Mesendoderm (in vitro differentiated cells): ENCODE measurements around the gene SOST.

ENCODE experiments used
- DNase-seq: peaks from one replicate; pipeline ENCODE4 v3.0.0; 2013
- H2AK5ac ChIP-seq: 2 replicates; pipeline ENCODE4 v1.6.1; 2013; ENCODE audit warnings: low read length, inconsistent platforms
- H2BK120ac ChIP-seq: 2 replicates; pipeline ENCODE4 v1.6.1; 2013; ENCODE audit warnings: low read depth, mild to moderate bottlenecking, low read length, moderate library complexity, mixed read lengths
- H2BK15ac ChIP-seq: replicated peaks from 2 replicates; pipeline ENCODE4 v1.6.1; 2013; ENCODE audit warnings: low read depth, mild to moderate bottlenecking, moderate library complexity
- H2BK5ac ChIP-seq: 2 replicates; pipeline ENCODE4 v1.6.1; 2013; ENCODE audit warnings: low read length, inconsistent platforms
- H3K18ac ChIP-seq: 2 replicates; pipeline ENCODE4 v1.6.1; 2013; ENCODE audit warnings: mild to moderate bottlenecking, low read length, mixed read lengths
- H3K23ac ChIP-seq: one replicate; pipeline ENCODE4 v1.6.1; 2013; ENCODE audit warnings: low read length
- H3K27ac ChIP-seq: 2 replicates; pipeline ENCODE4 v1.5.1; 2013; ENCODE audit warnings: low read depth, mild to moderate bottlenecking, inconsistent platforms, low read length, moderate library complexity
- H3K27me3 ChIP-seq: 2 replicates; pipeline ENCODE4 v1.6.1; 2013; ENCODE audit warnings: low read length, control low read depth, mild to moderate bottlenecking, inconsistent platforms; ENCODE audit not compliant: insufficient read depth, poor library complexity
- H3K36me3 ChIP-seq: 2 replicates; pipeline ENCODE4 v1.6.1; 2013; ENCODE audit warnings: low read length, inconsistent platforms; ENCODE audit not compliant: control insufficient read depth, insufficient read depth
- H3K4ac ChIP-seq: one replicate; pipeline ENCODE4 v1.6.1; 2013; ENCODE audit warnings: low read depth, mild to moderate bottlenecking, low read length, moderate library complexity
- H3K4me1 ChIP-seq: 2 replicates; pipeline ENCODE4 v1.6.1; 2013; ENCODE audit warnings: low read depth, low read length, inconsistent platforms; ENCODE audit not compliant: control insufficient read depth
- H3K4me2 ChIP-seq: 2 replicates; pipeline ENCODE4 v1.6.1; 2013; ENCODE audit warnings: low read length
- H3K4me3 ChIP-seq: 2 replicates; pipeline ENCODE4 v1.5.1; 2013; ENCODE audit warnings: mild to moderate bottlenecking, low read length
- H3K56ac ChIP-seq: one replicate; pipeline ENCODE4 v1.6.1; 2013; ENCODE audit warnings: low read length
- H3K79me1 ChIP-seq: 2 replicates; pipeline ENCODE4 v1.6.1; 2013; ENCODE audit warnings: low read length, inconsistent platforms
- H3K79me2 ChIP-seq: 2 replicates; pipeline ENCODE4 v1.6.1; 2013; ENCODE audit warnings: mild to moderate bottlenecking, low read length; ENCODE audit not compliant: control insufficient read depth, insufficient read depth
- H3K9ac ChIP-seq: 2 replicates; pipeline ENCODE4 v1.6.1; 2013; ENCODE audit warnings: low read length, inconsistent platforms
- H4K5ac ChIP-seq: one replicate; pipeline ENCODE4 v1.6.1; 2013; ENCODE audit warnings: low read length
- H4K8ac ChIP-seq: one replicate; pipeline ENCODE4 v1.6.1; 2013; ENCODE audit warnings: low read depth, mild to moderate bottlenecking, control low read depth, low read length, moderate library complexity
- WGBS: extraction: QIAGEN DNeasy Blood & Tissue Kit; methylation state at CpG from one replicate; pipeline ENCODE4 v1.1.7; 2013; ENCODE audit warnings: low lambda C conversion rate, missing lambda C conversion rate; ENCODE audit not compliant: insufficient coverage; ENCODE audit errors: extremely low coverage; 5-methylcytosine and 5-hydroxymethylcytosine counted together

SOST gene

GRCh38 chr17:43757171-43757660, 1.4 kb downstream of the SOST start:
- Histone ChIP-seq H3K27ac (no peak overlapping the region), H2AK5ac (no peak overlapping the region), H3K79me2 (no peaks in the 10 kb centered on the region), H3K56ac (no peak overlapping the region), H4K5ac (no peak overlapping the region), H3K18ac (no peak overlapping the region), H3K4me3 (no peak overlapping the region), H3K4me2 (no peak overlapping the region), H2BK15ac (no peak overlapping the region), H3K4me1 (no peaks in the 10 kb centered on the region), H3K4ac (no peak overlapping the region), H3K23ac (no peak overlapping the region), H3K9ac (no peak overlapping the region), H3K36me3 (no peaks in the 10 kb centered on the region), H3K79me1 (no peaks in the 10 kb centered on the region), H2BK5ac (no peak overlapping the region), H3K27me3 (no peaks in the 10 kb centered on the region), H4K8ac (no peak overlapping the region), H2BK120ac (no peak overlapping the region)
- no CpG with 5 or more reads among the region's 8 CpGs for WGBS
- DNase-seq: no peak

- Histone ChIP-seq H4K5ac (no peak overlapping the region), H3K18ac (no peak overlapping the region), H2BK120ac (no peak overlapping the region), H3K27ac (no peak overlapping the region), H3K23ac (no peak overlapping the region), H3K9ac (no peak overlapping the region), H3K79me1 (no peaks in the 10 kb centered on the region), H2AK5ac (no peak overlapping the region), H3K4me1 (no peaks in the 10 kb centered on the region), H3K79me2 (no peaks in the 10 kb centered on the region), H3K4me3 (no peak overlapping the region), H3K27me3 (no peaks in the 10 kb centered on the region), H3K4ac (no peak overlapping the region), H2BK15ac (no peak overlapping the region), H3K56ac (no peak overlapping the region), H3K36me3 (no peaks in the 10 kb centered on the region), H3K4me2 (no peak overlapping the region), H4K8ac (no peak overlapping the region), H2BK5ac (no peak overlapping the region)
- no CpG with 5 or more reads among the region's 6 CpGs for WGBS
- DNase-seq: no peak
Measured at GRCh38 chr17:43756201-43756600, 2.4 kb downstream of the SOST start.

- no peaks in the 10 kb centered on the region for H3K79me1 ChIP-seq
- peak overlapping the region; percentile 64 for H3K4me2 ChIP-seq
- H4K8ac ChIP-seq: no peak overlapping the region
- H3K27me3 ChIP-seq: no peaks in the 10 kb centered on the region
- no peaks in the 10 kb centered on the region for H3K4me1 ChIP-seq
- H3K23ac ChIP-seq: no peak overlapping the region
- no peak overlapping the region for H2BK15ac ChIP-seq
- peak; percentile 85 for DNase-seq
- no peak overlapping the region for H2AK5ac ChIP-seq
- H4K5ac ChIP-seq: no peak overlapping the region
- H3K4me3 ChIP-seq: no peak overlapping the region
- no peak overlapping the region for H3K4ac ChIP-seq
- H3K79me2 ChIP-seq: no peaks in the 10 kb centered on the region
- H3K9ac ChIP-seq: peak overlapping the region; percentile 52
- no peaks in the 10 kb centered on the region for H3K36me3 ChIP-seq
- H2BK5ac ChIP-seq: no peak overlapping the region
- peak overlapping the region; percentile 84 for H3K56ac ChIP-seq
- no CpG with 5 or more reads among the region's 60 CpGs for WGBS
- H3K18ac ChIP-seq: peak overlapping the region; percentile 62
- no peak overlapping the region for H3K27ac ChIP-seq
- H2BK120ac ChIP-seq: no peak overlapping the region
Measured at GRCh38 chr17:43755389-43755875, 3.2 kb downstream of the SOST start.

- H3K36me3 ChIP-seq: no peaks in the 10 kb centered on the region
- WGBS: no CpG with 5 or more reads among the region's 21 CpGs
- peak overlapping the region; percentile 17 for H3K4me2 ChIP-seq
- no peak overlapping the region for H4K5ac ChIP-seq
- no peak overlapping the region for H3K23ac ChIP-seq
- H2BK15ac ChIP-seq: no peak overlapping the region
- H3K56ac ChIP-seq: peak overlapping the region; percentile 68
- no peaks in the 10 kb centered on the region for H3K79me2 ChIP-seq
- H3K4me1 ChIP-seq: no peaks in the 10 kb centered on the region
- peak overlapping the region; percentile 19 for H3K9ac ChIP-seq
- DNase-seq: no peak
- H2BK5ac ChIP-seq: no peak overlapping the region
- no peak overlapping the region for H2AK5ac ChIP-seq
- H3K4me3 ChIP-seq: no peak overlapping the region
- H3K79me1 ChIP-seq: no peaks in the 10 kb centered on the region
- H2BK120ac ChIP-seq: no peak overlapping the region
- H4K8ac ChIP-seq: no peak overlapping the region
- no peak overlapping the region for H3K27ac ChIP-seq
- H3K4ac ChIP-seq: peak overlapping the region; percentile 62
- no peaks in the 10 kb centered on the region for H3K27me3 ChIP-seq
- H3K18ac ChIP-seq: peak overlapping the region; percentile 62
Measured at GRCh38 chr17:43754947-43755346, 3.6 kb downstream of the SOST start.

GRCh38 chr17:43753493-43754129, 5.0 kb downstream of the SOST start:
- H3K23ac ChIP-seq: no peak overlapping the region
- H3K18ac ChIP-seq: no peak overlapping the region
- no peak overlapping the region for H2BK120ac ChIP-seq
- no peak overlapping the region for H4K8ac ChIP-seq
- H3K4ac ChIP-seq: no peak overlapping the region
- H2BK5ac ChIP-seq: no peak overlapping the region
- H3K79me1 ChIP-seq: no peaks in the 10 kb centered on the region
- H3K4me3 ChIP-seq: no peak overlapping the region
- H4K5ac ChIP-seq: no peak overlapping the region
- H3K4me1 ChIP-seq: no peaks in the 10 kb centered on the region
- H3K56ac ChIP-seq: no peak overlapping the region
- no peaks in the 10 kb centered on the region for H3K27me3 ChIP-seq
- H3K36me3 ChIP-seq: no peaks in the 10 kb centered on the region
- no peak for DNase-seq
- H2BK15ac ChIP-seq: no peak overlapping the region
- H3K79me2 ChIP-seq: no peaks in the 10 kb centered on the region
- no peak overlapping the region for H2AK5ac ChIP-seq
- H3K9ac ChIP-seq: no peak overlapping the region
- no peak overlapping the region for H3K27ac ChIP-seq
- no CpG with 5 or more reads among the region's 5 CpGs for WGBS
- no peak overlapping the region for H3K4me2 ChIP-seq

GRCh38 chr17:43750153-43750552, 8.4 kb downstream of the SOST start:
- H3K4me1 ChIP-seq: no peaks in the 10 kb centered on the region
- no peak overlapping the region for H2BK120ac ChIP-seq
- H3K4me2 ChIP-seq: no peak overlapping the region
- H4K5ac ChIP-seq: no peak overlapping the region
- H3K79me1 ChIP-seq: no peaks in the 10 kb centered on the region
- no peak overlapping the region for H3K27ac ChIP-seq
- H3K79me2 ChIP-seq: no peaks in the 10 kb centered on the region
- no peaks in the 10 kb centered on the region for H3K36me3 ChIP-seq
- no peak for DNase-seq
- H3K27me3 ChIP-seq: no peaks in the 10 kb centered on the region
- H3K9ac ChIP-seq: no peak overlapping the region
- no peak overlapping the region for H4K8ac ChIP-seq
- no peak overlapping the region for H3K4ac ChIP-seq
- no peak overlapping the region for H3K18ac ChIP-seq
- H3K56ac ChIP-seq: no peak overlapping the region
- no peak overlapping the region for H2BK15ac ChIP-seq
- no peak overlapping the region for H3K4me3 ChIP-seq
- WGBS: no CpG with 5 or more reads among the region's 5 CpGs
- H3K23ac ChIP-seq: no peak overlapping the region
- H2BK5ac ChIP-seq: no peak overlapping the region
- H2AK5ac ChIP-seq: no peak overlapping the region
